Stromal cell of bone marrow (primary cell): ENCODE data around the gene TNS2.

Experiments
- DNase-seq: peaks from one replicate; pipeline ENCODE4 v3.0.0-alpha.2; 2012; ENCODE audit warnings: low read depth

The TNS2 gene

DNA sequence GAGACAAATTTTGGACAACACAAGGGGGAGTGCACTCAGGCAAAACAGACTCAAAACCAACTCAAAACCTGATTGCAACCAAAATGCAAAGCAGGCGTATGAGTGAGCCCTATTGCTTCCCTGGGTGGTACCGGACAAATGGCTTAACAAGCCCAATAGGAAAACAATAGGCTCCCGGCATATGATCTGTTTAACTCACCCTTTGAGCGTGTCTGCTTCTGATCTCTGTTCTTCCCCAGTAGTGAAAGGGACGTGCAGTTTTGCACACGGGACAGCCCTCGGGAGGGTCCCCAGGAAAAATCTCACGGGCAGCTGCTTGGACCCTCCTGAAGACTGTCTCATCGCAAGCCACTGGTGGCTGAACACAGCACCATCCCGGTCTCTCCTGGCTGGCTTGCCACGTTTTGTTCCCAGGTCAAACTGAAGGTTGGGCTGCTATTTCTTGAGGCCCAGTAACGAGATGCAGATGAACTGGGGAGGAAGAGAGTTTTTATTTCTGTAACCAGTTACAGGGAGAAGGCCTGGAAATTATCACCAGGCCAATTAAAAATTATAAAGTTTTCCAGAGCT, 63.4 kb downstream of the TNS2 start:
- DNase-seq, result no peak

DNA sequence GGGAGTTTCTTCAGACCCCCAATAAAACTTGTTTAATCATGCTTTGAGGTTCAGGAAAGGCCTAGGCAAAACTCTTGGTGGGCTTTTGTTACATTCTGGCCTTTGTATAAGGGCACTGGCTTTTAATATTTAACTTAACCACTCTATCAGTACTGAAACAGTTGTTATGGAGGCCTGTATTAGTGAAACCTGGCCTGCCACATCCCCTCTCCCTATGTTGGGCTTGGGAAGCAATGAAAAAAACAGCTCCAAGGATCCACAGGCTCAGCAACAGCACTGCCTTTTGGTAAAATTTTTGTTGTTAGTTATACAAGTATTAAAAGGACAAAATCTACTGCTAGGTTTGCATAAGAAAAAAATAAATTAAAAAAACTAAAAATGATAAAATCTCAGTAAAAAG, 64.1 kb downstream of the TNS2 start:
- DNase-seq, result no peak
